ENCODE measurements around the gene ABCB7. TPM values are rescaled to one million over a fixed set of nuclear protein-coding genes. Genes with fewer than 3 reads are reported as not detected.
"Not testable (repeated sequence)": the region's sequence is repeated elsewhere in the genome, so short reads cannot be mapped to it uniquely, and the experiment has no call there.

Gene ABCB7
- total and polyA plus RNA-seq, 2 experiments from 2014 or later: 26.3 to 64.2 TPM

- not testable (repeated sequence) for H3K27ac ChIP-seq (ENCODE audit: low read depth); H3K4me3 Mint-ChIP-seq; H3K27me3 Mint-ChIP-seq (ENCODE audit: insufficient read depth, low read depth, poor library complexity); H3K27ac Mint-ChIP-seq; H3K9me3 Mint-ChIP-seq; ATAC-seq; DNase-seq (ENCODE audit: low spot score); H2AFZ ChIP-seq; H3K27me3 ChIP-seq (ENCODE audit: insufficient read depth); H3F3A ChIP-seq (replicated peaks; ENCODE audit: low read depth); H3K4me3 ChIP-seq; H4K20me1 ChIP-seq (replicated peaks; ENCODE audit: insufficient read depth); H3K4me2 ChIP-seq; H3K36me3 ChIP-seq (ENCODE audit: insufficient read depth); H3K9me2 ChIP-seq (ENCODE audit: insufficient read depth)
- peaks cover 19% of the 10 kb centered on the region; the same call in 2 of the 3 replicates for H3K36me3 Mint-ChIP-seq (ENCODE audit: low read depth)
- peaks cover 87% of the 10 kb centered on the region for H3K79me2 ChIP-seq (replicated peaks; ENCODE audit: insufficient read depth)
- H3K4me1 Mint-ChIP-seq: peaks cover 30% of the 10 kb centered on the region
- peaks cover 10% of the 10 kb centered on the region; the same call in 1 of the 2 replicates for H3K4me1 ChIP-seq (ENCODE audit: insufficient read depth)
Observed at GRCh38 chrX:75129069-75129468, 27.0 kb downstream of the ABCB7 start.

- no peak overlapping the region for H2AFZ ChIP-seq
- no peak overlapping the region for H3K4me3 Mint-ChIP-seq
- no peak overlapping the region for H3K27ac ChIP-seq (ENCODE audit: low read depth)
- ATAC-seq: no peak
- peaks cover 24% of the 10 kb centered on the region for H3K79me2 ChIP-seq (replicated peaks; ENCODE audit: insufficient read depth)
- peaks cover 26% of the 10 kb centered on the region for H3K4me1 ChIP-seq (ENCODE audit: insufficient read depth)
- H4K20me1 ChIP-seq (replicated peaks; ENCODE audit: insufficient read depth): no peaks in the 10 kb centered on the region
- peaks cover 28% of the 10 kb centered on the region for H3K4me1 Mint-ChIP-seq
- H3K27ac Mint-ChIP-seq: peak overlapping the region; percentile 72; the same call in 1 of the 2 replicates
- no peaks in the 10 kb centered on the region for H3K27me3 Mint-ChIP-seq (ENCODE audit: insufficient read depth, low read depth, poor library complexity)
- 0 out of 2 replicates have a peak overlapping the region, but pooled peaks have one; percentile 35 for H3K4me2 ChIP-seq
- H3K9me2 ChIP-seq (ENCODE audit: insufficient read depth): peaks cover 7% of the 10 kb centered on the region; the same call in 1 of the 2 replicates
- no peaks in the 10 kb centered on the region for H3K27me3 ChIP-seq (ENCODE audit: insufficient read depth)
- TF ChIP-seq, protein P1, sequence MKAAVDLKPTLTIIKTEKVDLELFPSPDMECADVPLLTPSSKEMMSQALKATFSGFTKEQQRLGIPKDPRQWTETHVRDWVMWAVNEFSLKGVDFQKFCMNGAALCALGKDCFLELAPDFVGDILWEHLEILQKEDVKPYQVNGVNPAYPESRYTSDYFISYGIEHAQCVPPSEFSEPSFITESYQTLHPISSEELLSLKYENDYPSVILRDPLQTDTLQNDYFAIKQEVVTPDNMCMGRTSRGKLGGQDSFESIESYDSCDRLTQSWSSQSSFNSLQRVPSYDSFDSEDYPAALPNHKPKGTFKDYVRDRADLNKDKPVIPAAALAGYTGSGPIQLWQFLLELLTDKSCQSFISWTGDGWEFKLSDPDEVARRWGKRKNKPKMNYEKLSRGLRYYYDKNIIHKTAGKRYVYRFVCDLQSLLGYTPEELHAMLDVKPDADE (IDR thresholded peaks at IDR 0.05): no peak
- TF ChIP-seq POLR2AphosphoS5 (IDR thresholded peaks at IDR 0.05; ENCODE audit: low read depth): no peak
- TF ChIP-seq, protein P2, sequence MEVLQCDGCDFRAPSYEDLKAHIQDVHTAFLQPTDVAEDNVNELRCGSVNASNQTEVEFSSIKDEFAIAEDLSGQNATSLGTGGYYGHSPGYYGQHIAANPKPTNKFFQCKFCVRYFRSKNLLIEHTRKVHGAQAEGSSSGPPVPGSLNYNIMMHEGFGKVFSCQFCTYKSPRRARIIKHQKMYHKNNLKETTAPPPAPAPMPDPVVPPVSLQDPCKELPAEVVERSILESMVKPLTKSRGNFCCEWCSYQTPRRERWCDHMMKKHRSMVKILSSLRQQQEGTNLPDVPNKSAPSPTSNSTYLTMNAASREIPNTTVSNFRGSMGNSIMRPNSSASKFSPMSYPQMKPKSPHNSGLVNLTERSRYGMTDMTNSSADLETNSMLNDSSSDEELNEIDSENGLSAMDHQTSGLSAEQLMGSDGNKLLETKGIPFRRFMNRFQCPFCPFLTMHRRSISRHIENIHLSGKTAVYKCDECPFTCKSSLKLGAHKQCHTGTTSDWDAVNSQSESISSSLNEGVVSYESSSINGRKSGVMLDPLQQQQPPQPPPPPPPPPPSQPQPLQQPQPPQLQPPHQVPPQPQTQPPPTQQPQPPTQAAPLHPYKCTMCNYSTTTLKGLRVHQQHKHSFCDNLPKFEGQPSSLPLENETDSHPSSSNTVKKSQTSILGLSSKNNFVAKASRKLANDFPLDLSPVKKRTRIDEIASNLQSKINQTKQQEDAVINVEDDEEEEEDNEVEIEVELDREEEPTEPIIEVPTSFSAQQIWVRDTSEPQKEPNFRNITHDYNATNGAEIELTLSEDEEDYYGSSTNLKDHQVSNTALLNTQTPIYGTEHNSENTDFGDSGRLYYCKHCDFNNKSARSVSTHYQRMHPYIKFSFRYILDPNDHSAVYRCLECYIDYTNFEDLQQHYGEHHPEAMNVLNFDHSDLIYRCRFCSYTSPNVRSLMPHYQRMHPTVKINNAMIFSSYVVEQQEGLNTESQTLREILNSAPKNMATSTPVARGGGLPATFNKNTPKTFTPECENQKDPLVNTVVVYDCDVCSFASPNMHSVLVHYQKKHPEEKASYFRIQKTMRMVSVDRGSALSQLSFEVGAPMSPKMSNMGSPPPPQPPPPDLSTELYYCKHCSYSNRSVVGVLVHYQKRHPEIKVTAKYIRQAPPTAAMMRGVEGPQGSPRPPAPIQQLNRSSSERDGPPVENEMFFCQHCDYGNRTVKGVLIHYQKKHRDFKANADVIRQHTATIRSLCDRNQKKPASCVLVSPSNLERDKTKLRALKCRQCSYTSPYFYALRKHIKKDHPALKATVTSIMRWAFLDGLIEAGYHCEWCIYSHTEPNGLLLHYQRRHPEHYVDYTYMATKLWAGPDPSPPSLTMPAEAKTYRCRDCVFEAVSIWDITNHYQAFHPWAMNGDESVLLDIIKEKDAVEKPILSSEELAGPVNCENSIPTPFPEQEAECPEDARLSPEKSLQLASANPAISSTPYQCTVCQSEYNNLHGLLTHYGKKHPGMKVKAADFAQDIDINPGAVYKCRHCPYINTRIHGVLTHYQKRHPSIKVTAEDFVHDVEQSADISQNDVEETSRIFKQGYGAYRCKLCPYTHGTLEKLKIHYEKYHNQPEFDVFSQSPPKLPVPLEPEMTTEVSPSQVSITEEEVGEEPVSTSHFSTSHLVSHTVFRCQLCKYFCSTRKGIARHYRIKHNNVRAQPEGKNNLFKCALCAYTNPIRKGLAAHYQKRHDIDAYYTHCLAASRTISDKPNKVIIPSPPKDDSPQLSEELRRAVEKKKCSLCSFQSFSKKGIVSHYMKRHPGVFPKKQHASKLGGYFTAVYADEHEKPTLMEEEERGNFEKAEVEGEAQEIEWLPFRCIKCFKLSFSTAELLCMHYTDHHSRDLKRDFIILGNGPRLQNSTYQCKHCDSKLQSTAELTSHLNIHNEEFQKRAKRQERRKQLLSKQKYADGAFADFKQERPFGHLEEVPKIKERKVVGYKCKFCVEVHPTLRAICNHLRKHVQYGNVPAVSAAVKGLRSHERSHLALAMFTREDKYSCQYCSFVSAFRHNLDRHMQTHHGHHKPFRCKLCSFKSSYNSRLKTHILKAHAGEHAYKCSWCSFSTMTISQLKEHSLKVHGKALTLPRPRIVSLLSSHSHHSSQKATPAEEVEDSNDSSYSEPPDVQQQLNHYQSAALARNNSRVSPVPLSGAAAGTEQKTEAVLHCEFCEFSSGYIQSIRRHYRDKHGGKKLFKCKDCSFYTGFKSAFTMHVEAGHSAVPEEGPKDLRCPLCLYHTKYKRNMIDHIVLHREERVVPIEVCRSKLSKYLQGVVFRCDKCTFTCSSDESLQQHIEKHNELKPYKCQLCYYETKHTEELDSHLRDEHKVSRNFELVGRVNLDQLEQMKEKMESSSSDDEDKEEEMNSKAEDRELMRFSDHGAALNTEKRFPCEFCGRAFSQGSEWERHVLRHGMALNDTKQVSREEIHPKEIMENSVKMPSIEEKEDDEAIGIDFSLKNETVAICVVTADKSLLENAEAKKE (CRISPR knock-in tag; IDR thresholded peaks at IDR 0.05): no peak
- no peak for TF ChIP-seq EZH2 (IDR thresholded peaks at IDR 0.05; ENCODE audit: low read depth, unreplicated experiment)
- TF ChIP-seq ZNF331 (CRISPR knock-in tag; IDR thresholded peaks at IDR 0.05; ENCODE audit: low read depth): no peak
- TF ChIP-seq CTCF (conservative IDR thresholded peaks at IDR 0.05; ENCODE audit: low read depth in 2 of 2): no peak
- TF ChIP-seq EZH2phosphoT487 (IDR thresholded peaks at IDR 0.05; ENCODE audit: unreplicated experiment): no peak
- no peak for TF ChIP-seq CREB1 (CRISPR knock-in tag; IDR thresholded peaks at IDR 0.05; ENCODE audit: low read depth)
- TF ChIP-seq NANOG (IDR thresholded peaks at IDR 0.05; ENCODE audit: borderline replicate concordance): no peak
- DNase-seq (ENCODE audit: low spot score): no peak
- H3K36me3 ChIP-seq (ENCODE audit: insufficient read depth): no peaks in the 10 kb centered on the region
- no peak overlapping the region for H3K4me3 ChIP-seq
- no peaks in the 10 kb centered on the region for H3F3A ChIP-seq (replicated peaks; ENCODE audit: low read depth)
- peaks cover 12% of the 10 kb centered on the region; the same call in 2 of the 3 replicates for H3K36me3 Mint-ChIP-seq (ENCODE audit: low read depth)
- H3K9me3 Mint-ChIP-seq: 0 out of 3 replicates have a peak, but pooled peaks cover 3% of the 10 kb centered on the region
Observed at GRCh38 chrX:75118296-75118695, 37.8 kb downstream of the ABCB7 start.
